ENCODE measurements around the gene FBXL13.

Gene FBXL13

GRCh38 chr7:102953406-102953805, 121.2 kb downstream of the FBXL13 start:
- H3K9ac ChIP-seq (ENCODE audit: low read length): no peak overlapping the region
- H4K20me1 ChIP-seq (ENCODE audit: insufficient read depth, low read length): no peaks in the 10 kb centered on the region
- H3K4me1 ChIP-seq (ENCODE audit: insufficient read depth, low read length, severe bottlenecking): no peaks in the 10 kb centered on the region
- no peaks in the 10 kb centered on the region for H3K9me2 ChIP-seq (ENCODE audit: low read depth, low read length)
- H3K4me2 ChIP-seq (ENCODE audit: low read length): no peak overlapping the region
- no peaks in the 10 kb centered on the region for H3K36me3 ChIP-seq (ENCODE audit: insufficient read depth, low read length)
- TF ChIP-seq CTCF (IDR thresholded peaks at IDR 0.05; ENCODE audit: low read length): no peak
- no peak for TF ChIP-seq EZH2 (IDR thresholded peaks at IDR 0.05; ENCODE audit: borderline replicate concordance, low read length)
- no peak overlapping the region for H3K4me3 ChIP-seq (ENCODE audit: low read depth, low read length, poor library complexity, severe bottlenecking)
- no peaks in the 10 kb centered on the region for H3K79me2 ChIP-seq (ENCODE audit: insufficient read depth, low read length)
- no peaks in the 10 kb centered on the region; the same call in 1 of the 2 replicates for H3K27me3 ChIP-seq (ENCODE audit: insufficient read depth, low read length)
- no peak overlapping the region for H2AFZ ChIP-seq (ENCODE audit: low read length)
- H3F3A ChIP-seq (ENCODE audit: insufficient read depth, low read length): no peaks in the 10 kb centered on the region
- H3K27ac ChIP-seq (ENCODE audit: low read depth, low read length, poor library complexity, severe bottlenecking): no peak overlapping the region
- no peaks in the 10 kb centered on the region for H3K9me3 ChIP-seq (ENCODE audit: low read length)

- H3K4me3 ChIP-seq (ENCODE audit: low read depth, low read length, poor library complexity, severe bottlenecking): no peak overlapping the region
- H3K9me3 ChIP-seq (ENCODE audit: low read length): no peaks in the 10 kb centered on the region
- TF ChIP-seq CTCF (IDR thresholded peaks at IDR 0.05; ENCODE audit: low read length) (no peak), EZH2 (IDR thresholded peaks at IDR 0.05; ENCODE audit: borderline replicate concordance, low read length) (no peak)
- H3K4me2 ChIP-seq (ENCODE audit: low read length): no peak overlapping the region
- no peak overlapping the region for H3K27ac ChIP-seq (ENCODE audit: low read depth, low read length, poor library complexity, severe bottlenecking)
- H3K27me3 ChIP-seq (ENCODE audit: insufficient read depth, low read length): no peaks in the 10 kb centered on the region; the same call in 1 of the 2 replicates
- no peaks in the 10 kb centered on the region for H3K9me2 ChIP-seq (ENCODE audit: low read depth, low read length)
- H4K20me1 ChIP-seq (ENCODE audit: insufficient read depth, low read length): no peaks in the 10 kb centered on the region
- no peaks in the 10 kb centered on the region for H3K36me3 ChIP-seq (ENCODE audit: insufficient read depth, low read length)
- no peak overlapping the region for H2AFZ ChIP-seq (ENCODE audit: low read length)
- H3K9ac ChIP-seq (ENCODE audit: low read length): no peak overlapping the region
- H3K4me1 ChIP-seq (ENCODE audit: insufficient read depth, low read length, severe bottlenecking): no peaks in the 10 kb centered on the region
- no peaks in the 10 kb centered on the region for H3K79me2 ChIP-seq (ENCODE audit: insufficient read depth, low read length)
- no peaks in the 10 kb centered on the region for H3F3A ChIP-seq (ENCODE audit: insufficient read depth, low read length)
Measured at GRCh38 chr7:102951839-102952238, 122.8 kb downstream of the FBXL13 start.

DNA sequence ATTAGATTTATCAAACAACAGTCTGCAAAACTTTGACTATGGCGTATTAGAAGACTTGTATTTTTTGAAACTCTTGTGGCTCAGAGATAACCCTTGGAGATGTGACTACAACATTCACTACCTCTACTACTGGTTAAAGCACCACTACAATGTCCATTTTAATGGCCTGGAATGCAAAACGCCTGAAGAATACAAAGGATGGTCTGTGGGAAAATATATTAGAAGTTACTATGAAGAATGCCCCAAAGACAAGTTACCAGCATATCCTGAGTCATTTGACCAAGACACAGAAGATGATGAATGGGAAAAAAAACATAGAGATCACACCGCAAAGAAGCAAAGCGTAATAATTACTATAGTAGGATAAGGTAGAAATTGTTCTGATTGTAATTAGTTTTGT, 130.4 kb downstream of the FBXL13 start:
- Histone ChIP-seq H3K4me3 (ENCODE audit: low read depth, low read length, poor library complexity, severe bottlenecking) (no peak overlapping the region), H3K4me2 (ENCODE audit: low read length) (no peak overlapping the region), H3K79me2 (ENCODE audit: insufficient read depth, low read length) (no peaks in the 10 kb centered on the region), H3K27ac (ENCODE audit: low read depth, low read length, poor library complexity, severe bottlenecking) (no peak overlapping the region), H2AFZ (ENCODE audit: low read length) (no peak overlapping the region), H4K20me1 (ENCODE audit: insufficient read depth, low read length) (no peaks in the 10 kb centered on the region), H3K4me1 (ENCODE audit: insufficient read depth, low read length, severe bottlenecking) (no peaks in the 10 kb centered on the region), H3K9me2 (ENCODE audit: low read depth, low read length) (no peaks in the 10 kb centered on the region), H3K9me3 (ENCODE audit: low read length) (no peaks in the 10 kb centered on the region), H3K36me3 (ENCODE audit: insufficient read depth, low read length) (no peaks in the 10 kb centered on the region), H3K27me3 (ENCODE audit: insufficient read depth, low read length) (no peaks in the 10 kb centered on the region), H3F3A (ENCODE audit: insufficient read depth, low read length) (no peaks in the 10 kb centered on the region), H3K9ac (ENCODE audit: low read length) (no peak overlapping the region)
- TF ChIP-seq CTCF (IDR thresholded peaks at IDR 0.05; ENCODE audit: low read length): no peak
- no peak for TF ChIP-seq EZH2 (IDR thresholded peaks at IDR 0.05; ENCODE audit: borderline replicate concordance, low read length)
